HCT116 (cell line): ENCODE results near the gene MORN1. TPM values are rescaled to one million over a fixed set of nuclear protein-coding genes. Genes with fewer than 3 reads are reported as not detected.

ENCODE experiments used
- ATAC-seq: fragments of 200-7000 bp; cut with Tn5 transposase; 2 replicates; pipeline ENCODE4 v1.9.1; 2020; ENCODE audit warnings: mild to moderate bottlenecking, moderate library complexity
- BruUV-seq: library from RNA; stranded (reverse); fragments of 400-500 nt; replicated peaks from 2 replicates; lab custom pipeline; 2021; lab: Mats Ljungman, UMichigan
- CTCF ChIA-PET: fragments of 300-600 bp; sonication (Branson Sonifier 250); formaldehyde crosslinking; loops from one replicate; lab custom pipeline; 2021; ENCODE audit warnings: antibody characterized with exemption; lab: Charles Lee
- POLR2A ChIA-PET: fragments of 300-600, 350-600 bp; sonication (Branson Sonifier 250); formaldehyde crosslinking; loops from one replicate; lab custom pipeline; 2021; ENCODE audit warnings: antibody characterized with exemption; lab: Charles Lee
- RAD21 ChIA-PET, 2 experiments: fragments of 300-600 bp; sonication (Branson Sonifier 250); formaldehyde crosslinking; loops; one replicate each; lab custom pipeline; 2023; ENCODE audit warnings: low total read pairs in 2 of 2; ENCODE audit not compliant: uncharacterized antibody in 2 of 2, unreplicated experiment in 2 of 2, low non-redundant PET in 1 of 2; lab: Charles Lee
- DNase-seq: peaks from one replicate; pipeline ENCODE4 v3.0.0-alpha.2; 2010; ENCODE audit warnings: low read depth, low spot score
- H2AFZ ChIP-seq: fragments of 200-600 bp; shearing (Covaris generic), sonication (generic); 2 replicates; pipeline ENCODE4 v1.6.1; 2017; ENCODE audit warnings: low read depth, mixed run types, mixed read lengths, antibody characterized with exemption, low read length; ENCODE audit not compliant: poor library complexity, severe bottlenecking
- H3K27ac ChIP-seq: 2 replicates; pipeline ENCODE4 v1.5.1; 2012; ENCODE audit warnings: low read depth, low read length
- H3K27me3 ChIP-seq: fragments of 200-600 bp; sonication (generic); 2 replicates; pipeline ENCODE4 v1.6.1; 2016; ENCODE audit warnings: mixed run types, low read length, mixed read lengths; ENCODE audit not compliant: insufficient read depth
- H3K36me3 ChIP-seq, 2 experiments: fragments of 200-500 bp in 1 of 2; fragments of 200-600 bp in 1 of 2; sonication (Bioruptor generic) in 1 of 2; sonication (generic) in 1 of 2; 2 replicates each; pipeline versions ENCODE4 v1.5.1 to v1.6.1; 2014 to 2016; ENCODE audit warnings: low read length in 2 of 2, inconsistent platforms in 1 of 2, mixed read lengths in 1 of 2, mixed run types in 1 of 2; ENCODE audit not compliant: insufficient read depth in 2 of 2, control insufficient read depth in 1 of 2
- H3K4me1 ChIP-seq, 2 experiments: fragments of 200-600 bp in 1 of 2; sonication (generic) in 1 of 2; 2 replicates each; pipeline versions ENCODE4 v1.5.1 to v1.6.1; 2012 to 2017; ENCODE audit warnings: low read length in 2 of 2, inconsistent platforms in 1 of 2, mild to moderate bottlenecking in 1 of 2, mixed read lengths in 1 of 2, mixed run types in 1 of 2, moderate library complexity in 1 of 2; ENCODE audit not compliant: insufficient read depth in 2 of 2, control insufficient read depth in 1 of 2
- H3K4me2 ChIP-seq: fragments of 200-600 bp; sonication (generic); 2 replicates; pipeline ENCODE4 v1.6.1; 2017; ENCODE audit warnings: mixed run types, low read length, mixed read lengths
- H3K4me3 ChIP-seq, 2 experiments: fragments of 200-600 bp in 1 of 2; sonication (generic) in 1 of 2; replicated peaks in 1 of 2; 2 replicates each; pipeline ENCODE4 v1.5.1; 2011 to 2016; ENCODE audit warnings: low read length in 2 of 2, control low read depth in 1 of 2, low read depth in 1 of 2, mild to moderate bottlenecking in 1 of 2, mixed read lengths in 1 of 2, mixed run types in 1 of 2
- H3K79me2 ChIP-seq: fragments of 200-600 bp; sonication (generic); 2 replicates; pipeline ENCODE4 v1.6.1; 2017; ENCODE audit warnings: mild to moderate bottlenecking, mixed run types, low read length, moderate library complexity, mixed read lengths; ENCODE audit not compliant: insufficient read depth
- H3K9ac ChIP-seq: fragments of 200-600 bp; sonication (generic); 2 replicates; pipeline ENCODE4 v1.6.1; 2016; ENCODE audit warnings: low read length, mixed read lengths
- H3K9me2 ChIP-seq: fragments of 200-600 bp; sonication (generic), shearing (Covaris generic); 2 replicates; pipeline ENCODE4 v1.6.1; 2017; ENCODE audit warnings: mixed run types, mild to moderate bottlenecking, moderate library complexity; ENCODE audit not compliant: insufficient read depth
- H3K9me3 ChIP-seq, 2 experiments: fragments of 200-500 bp in 1 of 2; fragments of 200-600 bp in 1 of 2; sonication (Bioruptor generic) in 1 of 2; sonication (generic) in 1 of 2; 2 replicates each; pipeline ENCODE4 v1.6.1; 2014 to 2017; ENCODE audit warnings: low read length in 2 of 2, mixed read lengths in 2 of 2, inconsistent platforms in 1 of 2, low read depth in 1 of 2, mild to moderate bottlenecking in 1 of 2, mixed run types in 1 of 2, moderate library complexity in 1 of 2; ENCODE audit not compliant: control insufficient read depth in 1 of 2, insufficient read depth in 1 of 2
- H4K20me1 ChIP-seq: fragments of 200-600 bp; sonication (generic), shearing (Covaris generic); 2 replicates; pipeline ENCODE4 v1.6.1; 2017; ENCODE audit warnings: mixed run types, mild to moderate bottlenecking, moderate library complexity; ENCODE audit not compliant: insufficient read depth
- CEBPB ChIP-seq: IDR thresholded peaks from 2 replicates; pipeline ENCODE4 v1.6.1; 2012; ENCODE audit warnings: low read depth
- CTCF ChIP-seq, 3 experiments: fragments of 200-600 bp in 1 of 3; sonication (generic) in 1 of 3; IDR thresholded peaks in 2 of 3; conservative IDR thresholded peaks in 1 of 3; 2 replicates each; pipeline ENCODE4 v1.5.1; 2012 to 2017; ENCODE audit warnings: low read depth in 2 of 3, low read length in 2 of 3, antibody characterized with exemption in 1 of 3, borderline replicate concordance in 1 of 3, control low read depth in 1 of 3, mild to moderate bottlenecking in 1 of 3, mixed read lengths in 1 of 3, mixed run types in 1 of 3, moderate library complexity in 1 of 3; ENCODE audit not compliant: insufficient read depth in 1 of 3
- EGR1 ChIP-seq: IDR thresholded peaks from 2 replicates; pipeline ENCODE4 v1.6.1; 2012; ENCODE audit warnings: low read depth
- ELF1 ChIP-seq: IDR thresholded peaks from 2 replicates; pipeline ENCODE4 v1.6.1; 2012; ENCODE audit warnings: low read depth, borderline replicate concordance
- FOSL1 ChIP-seq: IDR thresholded peaks from 2 replicates; pipeline ENCODE4 v1.6.1; 2012; ENCODE audit warnings: low read depth
- JUND ChIP-seq: IDR thresholded peaks from 2 replicates; pipeline ENCODE4 v1.6.1; 2012
- POLR2A ChIP-seq: IDR thresholded peaks from 2 replicates; pipeline ENCODE4 v1.7.0; 2011; ENCODE audit warnings: borderline replicate concordance; ENCODE audit not compliant: insufficient read depth, insufficient read length; ENCODE audit errors: extremely low read depth
- REST ChIP-seq: IDR thresholded peaks from 2 replicates; pipeline ENCODE4 v1.6.1; 2012; ENCODE audit warnings: low read depth
- SIN3A ChIP-seq: IDR thresholded peaks from 2 replicates; pipeline ENCODE4 v1.6.1; 2012; ENCODE audit warnings: low read depth
- SP1 ChIP-seq: IDR thresholded peaks from 2 replicates; pipeline ENCODE4 v1.6.1; 2012; ENCODE audit warnings: low read depth
- SRF ChIP-seq: IDR thresholded peaks from 2 replicates; pipeline ENCODE4 v1.6.1; 2012; ENCODE audit warnings: low read depth
- TCF7L2 ChIP-seq: IDR thresholded peaks from 2 replicates; pipeline ENCODE4 v1.7.0; 2011; ENCODE audit warnings: borderline replicate concordance, inconsistent platforms; ENCODE audit not compliant: insufficient read depth, insufficient read length; ENCODE audit errors: extremely low read depth
- YY1 ChIP-seq: IDR thresholded peaks from 2 replicates; pipeline ENCODE4 v1.6.1; 2011; ENCODE audit warnings: low read length, low read depth, moderate library complexity, mild to moderate bottlenecking; ENCODE audit not compliant: insufficient replicate concordance; ENCODE audit errors: extremely low read depth
- ZFX ChIP-seq: fragments of 450-650 bp; IDR thresholded peaks from 2 replicates; pipeline ENCODE4 v1.6.1; 2017
- ZNF274 ChIP-seq: fragments of 200-500 bp; sonication (Bioruptor generic); IDR thresholded peaks from 2 replicates; pipeline ENCODE4 v1.6.1; 2014; ENCODE audit warnings: mild to moderate bottlenecking, low read depth, low read length, inconsistent platforms
- intact Hi-C: fragments of 100-400 bp; cut with micrococcal nuclease; formaldehyde crosslinking; loops from 2 replicates; pipeline ENCODE4 v1.10.0; 2022
- total RNA-seq: library from RNA; stranded (reverse); gene quantifications from one replicate; pipeline ENCODE4 v1.2.1, GENCODE V29; 2021; ENCODE audit not compliant: unreplicated experiment
- TF ChIP-seq, protein P1 (sequence below): IDR thresholded peaks from 2 replicates; pipeline ENCODE4 v1.6.1; 2012
- TF ChIP-seq, protein P2 (sequence below): IDR thresholded peaks from 2 replicates; pipeline ENCODE4 v1.6.1; 2012
- TF ChIP-seq, protein P3 (sequence below): IDR thresholded peaks from 2 replicates; pipeline ENCODE4 v1.6.1; 2011; ENCODE audit warnings: mild to moderate bottlenecking, low read length, moderate library complexity; ENCODE audit not compliant: insufficient replicate concordance; ENCODE audit errors: extremely low read depth

MORN1 gene
- total RNA-seq, 1 experiment from 2014 or later = 21.4 TPM

DNA sequence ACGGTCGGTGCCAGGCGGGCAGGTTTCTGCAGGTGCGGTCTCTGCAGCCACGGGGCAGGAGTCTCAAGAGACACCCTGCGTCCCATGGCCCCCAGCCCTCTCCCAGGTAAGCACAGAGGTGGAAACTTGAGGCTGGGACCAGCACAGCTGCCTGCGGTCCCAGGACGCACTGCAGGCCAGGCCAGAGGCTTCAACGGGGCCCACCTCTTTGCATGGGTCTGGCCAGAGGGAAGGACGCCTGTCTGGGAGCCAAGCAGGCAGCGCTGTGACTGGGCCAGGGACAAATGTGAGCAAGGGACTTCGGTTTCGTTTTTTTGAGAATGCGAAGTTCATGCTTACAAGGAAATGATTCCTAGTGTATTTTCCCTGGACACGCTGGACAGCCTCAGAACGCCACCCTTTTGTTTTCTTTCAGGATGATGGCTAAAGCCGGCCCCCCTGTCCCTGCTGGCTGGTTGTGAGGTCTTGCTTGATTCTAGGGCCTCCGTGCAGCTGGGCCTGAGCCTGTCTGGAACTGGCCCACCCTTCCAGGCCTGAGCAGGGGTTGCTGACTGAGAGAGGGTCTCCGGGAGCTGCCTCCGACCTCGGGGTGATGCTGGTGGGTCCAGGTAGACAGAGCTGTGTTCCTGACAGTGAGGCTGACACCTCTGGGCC is 38.3 kb downstream of the MORN1 start:
- no peak for ATAC-seq
- no peaks in the 10 kb centered on the region for H3K4me1 ChIP-seq
- CTCF ChIA-PET = no interaction called here
- no peak for DNase-seq
- no peaks in the 10 kb centered on the region for H3K9me2 ChIP-seq
- H3K36me3 ChIP-seq = no peaks in the 10 kb centered on the region
- H3K9me3 ChIP-seq = no peaks in the 10 kb centered on the region
- TF ChIP-seq, protein P1, sequence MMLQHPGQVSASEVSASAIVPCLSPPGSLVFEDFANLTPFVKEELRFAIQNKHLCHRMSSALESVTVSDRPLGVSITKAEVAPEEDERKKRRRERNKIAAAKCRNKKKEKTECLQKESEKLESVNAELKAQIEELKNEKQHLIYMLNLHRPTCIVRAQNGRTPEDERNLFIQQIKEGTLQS = no peak
- TF ChIP-seq POLR2A (no peak), EGR1 (no peak), YY1 (no peak), FOSL1 (no peak), SRF (no peak), SP1 (no peak), ELF1 (no peak), CTCF (IDR thresholded peaks at IDR 0.05 in 2 of 3, conservative IDR thresholded peaks at IDR 0.05 in 1 of 3; ENCODE audit: borderline replicate concordance in 1 of 3, insufficient read depth in 1 of 3, low read depth in 2 of 3, low read length in 2 of 3) (no peak), SIN3A (no peak), REST (no peak), TCF7L2 (no peak), JUND (no peak), ZNF274 (no peak), CEBPB (no peak), ZFX (no peak)
- TF ChIP-seq, protein P2, sequence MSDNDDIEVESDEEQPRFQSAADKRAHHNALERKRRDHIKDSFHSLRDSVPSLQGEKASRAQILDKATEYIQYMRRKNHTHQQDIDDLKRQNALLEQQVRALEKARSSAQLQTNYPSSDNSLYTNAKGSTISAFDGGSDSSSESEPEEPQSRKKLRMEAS = no peak
- TF ChIP-seq, protein P3, sequence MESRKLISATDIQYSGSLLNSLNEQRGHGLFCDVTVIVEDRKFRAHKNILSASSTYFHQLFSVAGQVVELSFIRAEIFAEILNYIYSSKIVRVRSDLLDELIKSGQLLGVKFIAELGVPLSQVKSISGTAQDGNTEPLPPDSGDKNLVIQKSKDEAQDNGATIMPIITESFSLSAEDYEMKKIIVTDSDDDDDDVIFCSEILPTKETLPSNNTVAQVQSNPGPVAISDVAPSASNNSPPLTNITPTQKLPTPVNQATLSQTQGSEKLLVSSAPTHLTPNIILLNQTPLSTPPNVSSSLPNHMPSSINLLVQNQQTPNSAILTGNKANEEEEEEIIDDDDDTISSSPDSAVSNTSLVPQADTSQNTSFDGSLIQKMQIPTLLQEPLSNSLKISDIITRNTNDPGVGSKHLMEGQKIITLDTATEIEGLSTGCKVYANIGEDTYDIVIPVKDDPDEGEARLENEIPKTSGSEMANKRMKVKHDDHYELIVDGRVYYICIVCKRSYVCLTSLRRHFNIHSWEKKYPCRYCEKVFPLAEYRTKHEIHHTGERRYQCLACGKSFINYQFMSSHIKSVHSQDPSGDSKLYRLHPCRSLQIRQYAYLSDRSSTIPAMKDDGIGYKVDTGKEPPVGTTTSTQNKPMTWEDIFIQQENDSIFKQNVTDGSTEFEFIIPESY = no peak
- H4K20me1 ChIP-seq = no peaks in the 10 kb centered on the region
- no peak overlapping the region for H3K4me2 ChIP-seq
- RAD21 ChIA-PET = no interaction called here
- H3K27me3 ChIP-seq = no peaks in the 10 kb centered on the region
- no peaks in the 10 kb centered on the region for H3K79me2 ChIP-seq
- no TSS peak for BruUV-seq
- POLR2A ChIA-PET = no interaction called here
- H3K9ac ChIP-seq = no peak overlapping the region
- intact Hi-C loops = no loop called here
- no peak overlapping the region for H3K27ac ChIP-seq
- H3K4me3 ChIP-seq = no peak overlapping the region
- H2AFZ ChIP-seq = no peak overlapping the region
